GM21619 (cell line): Measurements from ENCODE around the gene SCARB1.
"Not testable (repeated sequence)": the region's sequence is repeated elsewhere in the genome, so short reads cannot be mapped to it uniquely, and the experiment has no call there.

Experiments used
- ATAC-seq: cut with Tn5 transposase; IDR thresholded peaks from one replicate; pipeline ENCODE4 v1.9.1; 2021; ENCODE audit not compliant: unreplicated experiment

The SCARB1 gene

DNA sequence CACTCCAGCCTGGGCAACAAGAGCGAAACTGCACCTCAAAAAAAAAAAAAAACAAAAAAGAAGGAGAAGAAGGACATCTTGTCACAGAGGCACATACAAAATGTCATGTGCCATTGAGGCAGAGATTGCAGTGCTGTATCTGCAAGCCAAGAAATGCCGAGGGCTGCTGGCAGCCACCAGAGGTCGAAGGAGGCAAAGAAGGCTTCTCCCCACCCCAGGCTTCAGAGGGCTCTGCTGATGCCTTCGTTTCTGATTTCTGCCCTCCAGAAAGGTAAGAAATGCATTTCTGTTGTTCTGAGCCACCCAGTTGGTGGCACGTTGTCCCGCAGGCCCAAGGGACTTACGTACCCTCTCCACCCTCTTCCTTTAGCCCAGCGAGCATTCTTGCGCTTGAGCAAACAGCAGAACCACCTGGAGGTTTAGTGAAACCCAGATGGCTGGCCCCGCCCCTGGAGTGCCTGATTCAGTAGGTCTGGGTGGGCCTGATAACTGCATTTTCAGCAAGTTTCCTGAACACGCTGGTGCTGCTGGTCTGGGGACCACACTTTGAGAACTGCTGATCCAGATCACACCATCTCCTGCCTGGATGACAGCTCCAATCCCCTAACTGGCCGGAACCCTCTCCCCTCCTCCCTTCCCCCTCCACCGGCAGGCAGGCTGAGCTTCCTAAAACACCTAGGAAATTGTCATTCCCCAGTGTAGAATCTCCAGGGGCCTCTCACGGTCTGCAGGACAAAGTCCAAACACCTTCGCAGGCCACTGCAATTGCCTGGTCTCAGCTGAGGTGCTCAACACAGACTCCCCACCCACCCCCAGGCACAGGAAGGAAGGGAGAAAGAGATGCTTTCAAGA lies 21.1 kb upstream of the SCARB1 start:
- peak; percentile 94 for ATAC-seq

DNA sequence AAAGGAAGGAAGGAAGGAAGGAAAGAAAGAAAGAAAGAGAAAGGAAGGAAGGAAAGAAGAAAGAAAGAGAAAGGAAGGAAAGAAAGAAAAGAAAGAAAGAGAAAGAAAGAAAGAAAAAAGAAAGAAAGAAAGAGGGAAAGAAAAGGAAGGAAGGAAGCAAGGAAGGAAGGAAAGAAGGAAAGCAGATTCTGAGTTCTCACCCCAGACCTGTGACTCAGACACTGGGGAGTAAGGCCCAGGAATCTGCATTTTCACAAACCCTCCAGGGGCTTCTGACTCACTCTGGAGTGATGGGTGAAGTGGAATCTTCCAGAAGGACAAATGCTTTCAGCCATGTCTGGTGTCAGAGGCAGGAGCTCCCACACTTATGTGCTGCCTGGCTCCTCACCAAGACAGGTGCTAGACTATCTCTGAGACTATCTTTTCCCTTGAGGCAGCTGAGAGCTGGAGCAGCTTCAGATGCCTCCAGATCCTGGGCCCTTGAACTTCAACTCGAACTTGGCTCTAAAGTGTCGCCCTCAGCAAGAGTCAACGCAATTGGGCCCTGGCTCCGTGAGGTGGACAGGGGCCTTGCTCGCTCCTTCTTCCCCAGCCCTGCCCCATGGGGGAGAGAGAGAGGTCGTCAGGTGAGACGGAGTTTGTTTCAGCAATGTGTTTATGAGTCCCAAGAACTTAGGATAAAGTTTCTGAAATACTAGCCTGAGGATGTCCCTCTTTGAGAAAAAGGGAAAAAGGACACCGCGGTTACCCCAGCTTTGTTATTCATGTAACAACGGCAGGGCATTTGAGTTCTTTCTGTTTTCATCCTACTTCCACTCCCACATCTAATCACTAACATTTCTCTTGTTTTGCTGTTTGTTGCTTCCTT lies 19.8 kb upstream of the SCARB1 start:
- no peak for ATAC-seq

DNA sequence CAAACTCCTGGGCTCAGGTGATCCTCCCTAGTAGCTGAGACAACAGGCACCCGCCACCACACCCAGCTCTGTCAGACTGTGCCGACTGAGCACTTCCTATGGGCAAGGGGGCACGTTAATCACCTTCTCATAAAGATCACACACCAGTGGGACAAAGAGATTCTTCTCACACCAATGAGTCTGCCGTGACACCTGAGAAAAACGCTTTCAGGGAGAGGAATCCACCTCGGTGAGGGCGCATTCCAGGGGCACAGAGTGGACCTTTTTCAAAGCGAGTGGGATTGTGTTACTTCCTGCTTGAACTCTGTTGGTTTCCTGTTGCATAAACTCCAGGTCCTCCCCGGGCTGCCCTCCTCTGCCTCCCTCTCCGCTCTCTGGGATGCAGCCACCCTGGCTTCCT lies 17.5 kb upstream of the SCARB1 start:
- no peak for ATAC-seq

DNA sequence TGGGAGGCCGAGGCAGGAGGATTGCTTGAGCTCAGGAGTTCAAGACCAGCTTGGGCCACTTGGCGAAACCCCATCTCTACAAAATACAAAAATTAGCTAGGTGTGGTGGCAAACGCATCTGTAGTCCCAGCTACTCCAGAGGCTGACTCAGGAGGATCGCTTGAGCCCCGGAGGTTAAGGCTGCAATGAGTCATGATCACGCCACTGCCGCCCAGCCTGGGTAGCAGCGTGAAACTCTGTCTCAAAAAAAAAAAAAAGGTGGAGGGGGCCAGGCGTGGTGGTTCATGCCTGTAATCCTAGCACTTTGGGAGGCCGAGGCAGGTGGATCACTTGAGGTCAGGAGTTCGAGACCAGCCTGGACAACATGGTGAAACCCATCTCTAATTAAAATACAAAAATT lies 16.7 kb upstream of the SCARB1 start:
- ATAC-seq, result not testable (repeated sequence)

DNA sequence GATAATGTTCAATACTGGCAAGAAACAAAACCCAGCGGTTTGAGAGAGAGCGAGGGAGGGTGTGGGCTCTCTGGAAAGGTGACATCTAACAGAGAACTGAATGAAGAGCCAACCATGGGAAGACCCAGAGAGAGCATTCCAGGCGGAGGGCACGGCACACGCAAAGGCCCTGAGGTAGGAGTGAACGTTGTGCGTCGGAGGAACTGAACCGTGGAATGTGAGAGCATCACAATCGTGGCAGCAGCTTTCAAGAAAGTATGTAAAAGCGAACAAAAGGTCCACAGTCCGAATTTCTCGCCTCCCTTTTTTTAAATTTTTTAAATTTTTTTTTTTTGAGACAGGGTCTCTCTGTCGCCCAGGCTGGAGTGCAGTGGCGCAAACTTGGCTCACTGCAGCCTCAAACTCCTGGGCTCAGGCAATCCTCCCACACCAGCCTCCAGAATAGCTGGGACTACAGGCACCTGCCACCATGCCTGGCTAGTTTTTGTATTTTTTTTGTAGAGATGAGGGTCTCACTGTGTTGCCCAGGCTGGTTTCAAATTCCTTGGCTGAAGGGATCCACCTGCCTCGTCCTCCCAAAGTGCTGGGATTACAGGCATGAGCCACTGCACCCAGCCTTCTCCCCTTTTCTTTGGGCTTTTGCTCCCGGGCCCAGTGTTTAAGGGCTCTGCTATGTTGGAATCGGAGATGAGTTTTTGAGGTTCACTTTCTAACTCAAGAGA lies 15.3 kb upstream of the SCARB1 start:
- ATAC-seq, result no peak

DNA sequence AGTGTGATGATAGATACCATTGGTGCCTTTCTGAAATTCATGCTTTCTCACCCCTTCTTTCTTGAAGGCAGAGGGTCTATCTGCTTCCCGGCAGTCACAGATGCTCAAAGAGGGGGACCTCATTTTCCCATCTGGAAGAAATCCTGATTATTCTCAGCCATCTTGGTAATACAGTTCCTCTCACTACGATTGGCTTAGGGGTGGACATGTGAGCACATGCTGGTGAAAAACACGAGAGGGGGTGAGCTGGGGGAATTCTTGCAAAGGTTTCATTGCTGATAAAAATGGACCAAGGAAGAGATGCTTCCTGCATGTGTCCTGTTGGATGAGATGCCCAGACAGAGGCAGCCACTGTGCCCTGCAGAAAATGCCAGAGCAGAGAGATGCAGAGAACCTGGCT lies 13.8 kb upstream of the SCARB1 start:
- no peak for ATAC-seq

DNA sequence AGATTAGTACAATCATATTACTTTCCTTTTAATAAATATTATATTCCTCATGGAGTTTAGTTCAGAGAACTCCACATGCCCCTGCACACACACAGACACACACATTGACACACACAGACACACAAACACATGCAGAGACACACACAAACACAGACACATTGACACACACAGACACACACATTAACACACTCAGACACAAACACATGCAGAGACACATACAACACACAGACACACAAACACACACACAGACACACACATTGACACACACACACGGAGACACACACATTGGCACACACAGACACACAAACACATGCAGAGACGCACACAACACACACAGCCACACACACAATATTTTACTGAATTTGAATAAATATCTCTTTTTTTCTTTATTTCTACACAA lies 12.5 kb upstream of the SCARB1 start:
- ATAC-seq, result no peak

- no peak for ATAC-seq
Measured at GRCh38 chr12:124875803-124876132, 12.1 kb upstream of the SCARB1 start.

DNA sequence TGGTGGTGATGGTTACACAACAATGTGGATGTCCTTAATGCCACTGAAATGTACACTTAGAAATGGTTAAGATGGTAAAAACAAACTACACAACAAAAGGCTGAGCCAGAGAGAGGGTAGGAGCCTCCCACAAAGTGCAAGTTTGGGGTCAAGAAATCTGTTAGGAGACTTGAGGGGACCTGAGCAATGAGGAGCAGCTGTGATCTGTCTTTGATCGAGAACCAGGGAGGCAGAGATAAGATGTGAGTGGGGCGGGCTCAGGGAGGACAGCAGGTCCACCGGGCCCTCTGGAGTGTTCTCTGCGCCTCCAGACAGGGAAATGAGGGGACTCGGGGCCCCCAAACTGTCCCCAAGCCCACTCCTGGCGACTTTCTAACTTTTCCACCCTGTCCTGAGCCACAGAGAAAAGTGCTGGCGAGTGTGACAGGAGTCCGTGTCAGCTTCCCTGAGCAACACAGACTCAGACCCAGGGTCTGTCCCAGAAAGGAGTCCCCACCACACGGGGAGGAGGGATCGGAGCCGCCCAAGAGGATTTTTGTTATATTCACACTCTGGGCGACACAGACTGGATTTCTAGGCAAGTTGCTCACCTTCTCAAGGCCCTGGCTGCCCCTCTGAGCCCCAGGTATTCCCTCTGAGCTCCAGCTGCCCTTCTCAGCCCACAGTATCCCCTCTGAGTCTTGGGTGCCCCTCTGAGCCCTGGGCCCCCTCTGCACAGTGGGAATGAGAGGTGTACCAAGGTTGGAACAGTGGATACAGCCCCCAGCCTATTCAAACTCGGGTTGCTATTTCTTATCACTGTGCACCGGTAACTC lies 11.5 kb upstream of the SCARB1 start:
- ATAC-seq, result no peak

DNA sequence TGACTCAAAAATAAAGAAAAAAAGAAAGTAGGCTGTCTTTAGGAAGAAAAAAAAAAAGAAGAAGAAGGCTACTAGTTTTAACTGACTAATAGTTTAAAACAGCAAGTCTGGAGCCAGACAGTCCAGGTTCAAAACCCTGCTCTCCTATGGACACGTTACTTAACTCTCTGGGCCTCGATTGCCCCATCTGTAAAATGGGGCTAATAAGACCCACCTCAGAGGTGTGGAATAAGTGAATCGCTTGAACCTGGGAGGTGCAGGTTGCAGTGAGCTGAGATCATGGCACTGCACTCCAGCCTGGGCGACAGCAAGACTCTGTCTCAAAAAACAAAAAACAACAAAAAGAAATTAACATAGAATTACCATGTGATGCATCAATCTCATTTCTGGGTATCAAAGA lies 10.5 kb upstream of the SCARB1 start:
- ATAC-seq, result no peak

DNA sequence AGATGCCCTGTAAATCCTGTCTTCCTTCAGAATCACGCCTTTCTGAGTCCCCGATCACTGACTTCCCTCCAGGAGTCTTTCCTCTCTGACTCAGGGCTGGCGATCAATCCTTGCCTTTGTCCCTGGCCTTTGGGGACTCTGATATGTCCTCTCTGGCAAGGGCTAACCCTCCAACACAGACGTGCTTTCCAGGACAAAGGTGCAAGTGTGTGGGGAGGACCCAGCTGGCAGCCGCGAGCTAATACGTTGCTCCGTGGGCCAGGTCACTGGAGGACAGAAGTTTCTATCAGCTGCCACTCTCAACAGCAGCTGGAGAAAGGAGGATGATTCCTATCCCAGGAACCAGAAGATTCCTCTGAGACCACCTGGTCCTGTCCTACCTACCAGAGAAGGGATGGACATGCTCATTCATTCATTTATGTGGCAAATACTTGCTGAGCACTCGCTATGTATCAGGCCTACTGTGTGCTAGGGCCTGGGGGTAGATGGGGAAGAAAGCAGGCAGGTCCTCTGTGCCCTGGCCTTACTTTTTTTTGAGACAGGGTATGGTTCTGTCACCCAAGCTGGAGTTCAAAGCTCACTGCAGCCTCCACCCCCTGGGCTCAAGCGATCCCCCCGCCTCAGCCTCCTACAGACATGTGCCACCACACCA lies 8.5 kb upstream of the SCARB1 start:
- no peak for ATAC-seq

GRCh38 chr12:124871297-124871696 lies 7.6 kb upstream of the SCARB1 start:
- ATAC-seq, result no peak

DNA sequence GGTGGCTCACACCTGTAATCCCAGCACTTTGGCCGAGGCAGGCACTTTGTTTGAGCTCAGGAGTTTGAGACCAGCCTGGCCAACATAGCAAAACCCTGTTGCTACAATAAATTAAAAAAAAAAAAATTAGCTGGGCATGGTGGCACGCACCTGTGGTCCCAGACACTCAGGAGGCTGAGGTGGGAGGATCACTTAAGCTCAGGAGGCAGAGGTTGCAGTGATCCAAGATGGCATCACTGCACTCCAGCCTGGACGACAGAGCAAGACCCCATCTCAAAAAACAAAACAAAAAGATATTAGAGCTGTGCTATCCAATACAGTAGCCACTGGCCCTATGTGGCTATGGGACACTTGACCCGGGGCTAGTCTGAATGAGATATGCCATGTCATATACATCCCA lies 6.9 kb upstream of the SCARB1 start:
- ATAC-seq, result no peak

GRCh38 chr12:124869059-124869665 lies 5.5 kb upstream of the SCARB1 start:
- ATAC-seq, result no peak

- ATAC-seq, result no peak
Measured at GRCh38 chr12:124868252-124869058, 4.8 kb upstream of the SCARB1 start.

GRCh38 chr12:124867401-124867930 lies 3.8 kb upstream of the SCARB1 start:
- ATAC-seq, result no peak

GRCh38 chr12:124866883-124867400 lies 3.3 kb upstream of the SCARB1 start:
- no peak for ATAC-seq

DNA sequence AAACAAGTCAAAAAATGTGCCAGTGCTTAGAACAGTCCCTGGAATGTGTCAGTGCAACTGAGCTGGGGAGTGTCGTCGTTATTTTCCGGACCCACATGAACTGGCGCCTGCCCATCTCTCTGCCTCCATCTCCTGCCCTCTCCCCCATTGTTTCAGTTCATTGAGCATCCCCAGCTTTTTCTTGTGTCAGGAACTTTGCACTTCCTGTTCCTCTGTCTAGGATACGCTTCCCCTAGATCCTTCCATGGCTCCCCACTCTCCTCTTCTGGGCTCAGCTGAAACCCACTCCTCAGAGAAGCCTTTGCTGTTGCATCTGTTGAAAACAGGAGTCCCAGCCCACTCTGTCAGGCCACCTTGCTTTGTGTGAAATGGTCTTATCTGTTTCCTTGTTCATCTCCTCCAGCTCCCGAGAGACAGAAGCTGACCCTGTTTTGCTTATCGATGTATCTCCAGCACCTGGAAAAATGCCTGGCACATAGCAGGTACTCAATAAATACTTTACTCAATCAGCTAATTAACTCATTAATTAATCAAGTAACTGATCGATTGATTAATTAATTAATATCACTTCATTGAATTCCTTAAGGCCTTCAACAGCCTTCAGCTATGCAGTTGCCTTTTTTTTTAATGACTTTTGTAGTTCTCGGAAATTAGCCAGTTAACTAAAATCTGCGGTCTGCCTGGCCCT lies 2.7 kb upstream of the SCARB1 start:
- no peak for ATAC-seq
